ENCODE data around the gene ALDOB.
"Not testable (repeated sequence)": the region's sequence is repeated elsewhere in the genome, so short reads cannot be mapped to it uniquely, and the experiment has no call there.

Gene ALDOB

DNA sequence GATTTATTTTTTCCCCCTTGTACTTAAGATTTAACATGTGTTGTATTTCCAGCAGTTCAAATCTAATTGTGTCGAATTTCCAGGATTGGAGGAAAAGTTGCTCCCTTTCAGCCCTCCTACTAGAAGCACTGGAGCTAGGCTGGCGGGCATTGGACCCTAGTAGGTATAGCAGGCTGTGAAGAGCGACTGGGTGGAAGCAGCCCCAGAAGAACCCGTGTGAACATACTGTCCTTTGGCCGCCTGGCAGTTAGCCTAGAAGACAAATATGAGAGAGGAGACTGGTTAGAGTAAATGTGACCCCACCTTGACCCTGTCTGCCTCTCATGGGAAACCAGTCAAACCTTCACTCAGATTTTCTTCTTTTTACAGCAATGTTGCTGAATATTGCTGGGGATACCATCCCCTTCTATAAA is 13.9 kb downstream of the ALDOB start:
- DNase-seq (ENCODE audit: low read depth in 3 of 3), result no peak

DNA sequence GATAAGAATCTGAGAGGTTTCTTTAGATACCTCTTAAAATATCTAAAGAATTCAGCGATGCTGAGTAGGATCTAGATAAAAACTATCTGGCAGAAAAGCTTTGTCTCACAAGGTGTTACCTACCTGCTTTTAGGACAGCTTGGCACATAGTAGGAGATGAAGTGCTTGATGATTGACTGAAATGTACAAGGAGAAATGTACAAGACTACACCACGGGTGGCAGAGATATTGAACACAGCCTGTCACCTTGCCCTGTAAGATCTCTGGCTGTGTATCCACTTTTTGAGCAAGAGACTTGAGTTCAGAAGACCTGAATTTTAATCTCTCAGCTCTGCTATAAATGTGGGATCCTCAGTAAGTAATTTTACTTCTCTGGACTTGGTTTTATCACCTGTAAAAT is 15.7 kb downstream of the ALDOB start:
- no peak for DNase-seq (ENCODE audit: low read depth in 3 of 3)

DNA sequence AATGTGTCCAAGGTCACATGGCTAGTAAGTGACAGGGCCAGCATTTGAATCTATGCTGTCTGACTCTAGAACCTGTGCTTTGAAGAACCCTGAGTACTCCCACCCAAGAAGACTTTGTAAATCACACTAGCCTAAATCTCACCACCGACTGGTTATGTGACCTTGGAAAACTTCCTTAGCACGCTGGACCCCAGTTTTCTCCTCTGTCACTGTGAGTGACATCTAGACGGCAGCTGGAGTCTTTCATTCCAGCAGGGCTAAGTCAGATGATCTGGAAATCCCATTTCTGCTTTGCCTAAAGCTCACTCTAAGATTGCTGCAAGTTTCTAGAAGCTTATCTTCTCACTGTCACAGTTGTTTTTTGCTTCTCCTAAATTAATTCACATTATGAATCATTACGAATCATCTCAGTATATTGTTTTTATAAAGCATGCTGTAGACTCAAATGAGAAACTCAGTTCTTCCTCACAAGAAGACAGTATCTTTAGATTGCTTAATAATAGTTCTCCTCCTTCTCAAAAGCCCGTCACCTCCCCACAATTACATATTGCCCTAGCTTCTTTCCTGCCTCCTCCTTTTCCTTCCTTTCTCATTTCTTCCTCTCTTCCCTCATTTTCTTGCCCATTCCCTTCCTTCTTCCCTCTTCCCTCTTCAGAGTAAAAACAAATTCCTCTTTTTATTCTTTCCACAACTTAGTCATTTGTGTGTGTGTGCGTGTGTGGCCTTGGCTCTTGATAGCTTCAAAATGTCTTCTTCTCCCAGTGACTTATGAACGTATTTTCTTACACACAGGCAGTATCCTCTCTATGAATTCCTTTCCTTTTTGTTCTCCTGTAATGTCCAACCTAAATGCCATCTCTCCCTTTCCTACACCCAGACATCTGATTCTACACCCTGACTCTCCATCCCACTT is 16.8 kb downstream of the ALDOB start:
- no peak for DNase-seq (ENCODE audit: low read depth in 3 of 3)

DNA sequence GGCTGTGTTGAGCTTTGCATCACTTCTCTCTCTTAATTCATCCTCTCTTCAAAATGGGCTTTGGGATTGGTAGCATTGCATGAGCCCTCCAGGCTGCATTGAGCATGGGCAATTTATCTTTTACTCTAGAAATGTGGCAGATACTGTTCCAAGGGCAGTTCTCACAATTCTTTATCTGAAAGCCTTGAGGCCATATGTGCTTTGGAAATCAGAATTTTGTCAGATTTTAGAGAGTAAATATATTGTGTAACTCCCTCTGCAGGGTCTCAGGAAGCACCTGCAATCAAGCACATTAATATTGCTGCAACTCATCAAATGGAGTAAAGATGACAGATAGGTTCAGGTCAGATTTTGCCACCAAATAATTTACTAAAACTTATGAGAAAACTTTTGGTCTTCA is 17.6 kb downstream of the ALDOB start:
- no peak for DNase-seq (ENCODE audit: low read depth in 3 of 3)

DNA sequence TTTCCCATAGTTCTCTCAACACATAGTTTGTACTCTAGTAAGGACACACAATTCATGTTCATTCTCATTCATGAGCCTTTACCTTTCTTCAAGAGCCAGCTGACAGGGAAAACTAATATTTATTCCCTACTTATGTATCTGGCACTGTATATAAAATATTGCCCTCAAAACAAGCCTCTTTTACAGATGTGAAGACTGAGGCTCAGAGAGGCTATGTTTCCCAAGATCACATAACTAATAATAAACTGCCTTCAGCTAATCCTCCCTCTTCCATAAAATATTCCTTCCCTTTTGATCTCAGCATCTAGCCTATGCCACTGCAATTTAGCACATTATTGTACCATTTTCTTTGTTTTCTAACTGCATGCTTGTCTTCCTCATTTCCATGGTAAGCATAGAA is 18.2 kb downstream of the ALDOB start:
- DNase-seq (ENCODE audit: low read depth in 3 of 3), result no peak

DNA sequence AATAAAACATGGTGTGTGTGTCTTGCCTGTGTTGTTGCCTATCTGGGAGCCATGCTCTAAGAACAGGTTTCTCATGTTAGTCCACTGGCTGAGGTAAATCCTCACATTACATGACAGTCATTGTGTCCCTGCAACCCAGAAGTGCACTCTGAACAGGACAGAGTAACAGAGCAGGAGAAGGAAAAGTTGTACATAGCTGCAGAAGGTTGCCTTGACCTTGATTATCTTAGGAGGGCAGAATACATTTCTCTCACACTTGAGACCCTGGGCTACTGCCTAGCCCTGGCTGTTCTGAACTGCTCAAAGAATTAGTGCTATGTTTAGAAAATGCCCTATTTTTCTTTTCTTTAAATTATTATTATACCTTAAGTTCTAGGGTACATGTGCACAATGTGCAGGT is 20.0 kb downstream of the ALDOB start:
- DNase-seq (ENCODE audit: low read depth in 3 of 3), result no peak

DNA sequence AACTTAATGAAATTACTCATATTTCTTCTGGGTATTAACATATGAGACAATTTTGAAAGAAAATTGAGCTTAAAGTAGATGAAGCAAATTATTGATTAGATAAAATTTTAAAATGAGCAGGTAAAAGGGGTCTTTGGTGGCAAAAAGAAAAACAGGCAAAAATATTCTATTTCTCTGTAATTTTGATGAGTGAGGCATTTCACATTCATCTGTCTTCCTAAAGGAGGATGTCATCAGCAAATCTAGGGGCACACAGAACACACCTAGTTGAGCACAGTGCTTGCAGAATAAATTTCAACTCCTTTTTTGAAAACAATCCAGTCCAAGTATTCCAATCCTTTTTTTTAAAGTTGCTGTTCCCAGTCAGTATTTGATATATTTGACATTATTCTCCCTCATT is 20.7 kb downstream of the ALDOB start:
- DNase-seq (ENCODE audit: low read depth in 3 of 3), result no peak

DNA sequence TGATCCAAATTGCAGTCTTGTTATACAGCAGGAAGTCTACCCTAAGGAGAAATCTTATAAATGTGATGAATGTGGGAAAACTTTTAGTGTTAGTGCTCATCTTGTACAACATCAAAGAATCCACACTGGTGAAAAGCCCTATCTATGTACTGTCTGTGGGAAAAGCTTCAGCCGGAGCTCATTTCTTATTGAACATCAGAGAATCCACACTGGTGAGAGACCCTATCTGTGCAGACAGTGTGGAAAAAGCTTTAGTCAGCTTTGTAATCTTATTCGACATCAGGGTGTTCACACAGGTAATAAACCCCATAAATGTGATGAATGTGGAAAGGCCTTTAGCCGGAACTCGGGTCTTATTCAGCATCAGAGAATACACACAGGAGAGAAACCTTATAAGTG is 26.5 kb downstream of the ALDOB start:
- no peak for DNase-seq (ENCODE audit: low read depth in 3 of 3)

DNA sequence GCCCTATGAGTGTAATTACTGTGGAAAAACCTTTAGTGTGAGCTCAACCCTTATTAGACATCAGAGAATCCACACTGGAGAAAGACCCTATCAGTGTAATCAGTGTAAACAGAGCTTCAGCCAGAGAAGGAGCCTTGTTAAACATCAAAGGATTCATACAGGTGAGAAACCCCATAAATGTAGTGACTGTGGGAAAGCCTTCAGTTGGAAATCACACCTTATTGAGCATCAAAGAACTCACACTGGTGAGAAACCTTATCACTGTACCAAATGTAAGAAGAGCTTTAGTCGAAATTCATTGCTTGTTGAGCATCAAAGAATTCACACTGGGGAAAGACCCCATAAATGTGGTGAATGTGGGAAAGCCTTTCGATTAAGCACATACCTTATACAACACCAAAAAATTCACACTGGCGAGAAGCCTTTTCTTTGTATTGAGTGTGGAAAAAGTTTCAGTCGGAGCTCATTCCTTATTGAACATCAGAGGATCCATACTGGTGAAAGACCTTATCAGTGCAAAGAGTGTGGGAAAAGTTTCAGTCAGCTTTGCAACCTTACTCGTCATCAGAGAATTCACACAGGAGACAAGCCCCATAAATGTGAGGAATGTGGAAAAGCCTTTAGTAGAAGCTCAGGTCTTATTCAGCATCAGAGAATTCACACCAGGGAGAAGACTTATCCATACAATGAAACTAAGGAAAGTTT is 27.0 kb downstream of the ALDOB start:
- DNase-seq (ENCODE audit: low read depth in 3 of 3), result no peak

DNA sequence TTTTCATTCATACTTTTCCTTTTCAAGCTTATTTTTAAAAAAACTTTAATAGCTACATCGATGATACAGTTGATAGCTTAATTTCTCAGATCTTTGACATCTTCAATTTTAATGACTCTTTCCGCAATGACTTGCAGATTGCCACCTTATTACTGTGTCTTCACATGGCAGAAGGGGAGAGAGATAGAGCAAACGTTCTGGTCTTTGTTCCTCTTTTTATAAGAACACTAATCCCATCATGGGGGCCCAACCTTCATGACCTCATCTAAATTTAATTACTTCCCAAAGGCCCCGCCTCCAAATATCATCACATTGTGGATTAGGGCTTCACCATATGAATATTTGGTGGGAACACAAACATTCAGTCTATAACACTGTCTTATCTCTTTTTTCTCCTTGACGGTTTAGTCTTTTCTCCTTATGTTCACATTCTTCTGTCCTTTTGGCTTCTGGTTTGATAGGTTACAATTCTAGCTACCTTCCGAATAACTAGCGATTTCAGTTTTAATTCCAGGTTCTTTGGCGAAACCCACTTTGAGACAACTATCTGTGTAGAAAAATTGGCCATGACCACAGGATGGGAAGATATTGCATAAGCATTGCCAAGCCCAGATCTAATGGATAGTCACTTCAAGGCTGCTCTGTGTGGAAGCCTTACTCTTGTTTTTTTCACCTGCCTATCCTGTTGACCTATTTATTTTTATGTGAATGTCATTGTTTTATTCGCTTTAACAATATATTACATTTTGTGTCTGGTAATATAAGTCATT is 31.9 kb downstream of the ALDOB start:
- DNase-seq (ENCODE audit: low read depth in 3 of 3), result no peak

DNA sequence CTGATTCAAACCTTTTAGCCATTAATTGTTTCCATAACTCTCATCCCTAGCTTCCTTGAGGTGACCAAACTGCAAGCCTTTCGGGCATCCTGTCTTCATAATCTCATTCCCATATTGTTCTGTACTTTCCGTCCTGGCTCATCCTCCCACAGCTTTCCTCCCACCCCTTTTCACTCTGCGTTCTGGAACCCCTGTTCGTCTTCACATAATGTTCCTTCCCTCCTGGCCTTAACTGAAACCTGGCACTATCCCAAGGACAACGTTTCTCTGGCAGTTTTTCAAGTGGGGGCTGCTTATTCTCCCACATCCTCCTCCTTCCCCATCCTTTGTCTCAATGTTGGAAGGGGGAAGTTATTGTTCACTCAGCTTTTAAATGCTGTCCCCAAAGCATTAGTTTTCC is 35.5 kb downstream of the ALDOB start:
- DNase-seq (ENCODE audit: low read depth in 3 of 3), result no peak

DNA sequence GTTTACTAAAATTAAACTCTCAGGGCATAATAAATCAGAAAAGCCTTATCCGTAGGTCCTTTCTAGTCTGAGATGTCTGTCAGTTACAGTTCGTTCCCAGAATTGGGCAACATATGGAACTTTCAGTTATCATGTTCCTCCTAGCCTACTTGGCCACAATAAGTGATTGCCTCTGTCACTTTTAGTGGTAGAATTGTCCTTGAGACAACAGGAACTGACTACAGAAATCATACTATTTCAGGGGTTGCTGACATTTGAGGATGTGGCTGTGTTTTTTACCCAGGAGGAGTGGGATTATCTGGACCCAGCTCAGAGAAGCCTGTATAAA is 36.0 kb downstream of the ALDOB start:
- DNase-seq (ENCODE audit: low read depth in 3 of 3), result no peak

DNA sequence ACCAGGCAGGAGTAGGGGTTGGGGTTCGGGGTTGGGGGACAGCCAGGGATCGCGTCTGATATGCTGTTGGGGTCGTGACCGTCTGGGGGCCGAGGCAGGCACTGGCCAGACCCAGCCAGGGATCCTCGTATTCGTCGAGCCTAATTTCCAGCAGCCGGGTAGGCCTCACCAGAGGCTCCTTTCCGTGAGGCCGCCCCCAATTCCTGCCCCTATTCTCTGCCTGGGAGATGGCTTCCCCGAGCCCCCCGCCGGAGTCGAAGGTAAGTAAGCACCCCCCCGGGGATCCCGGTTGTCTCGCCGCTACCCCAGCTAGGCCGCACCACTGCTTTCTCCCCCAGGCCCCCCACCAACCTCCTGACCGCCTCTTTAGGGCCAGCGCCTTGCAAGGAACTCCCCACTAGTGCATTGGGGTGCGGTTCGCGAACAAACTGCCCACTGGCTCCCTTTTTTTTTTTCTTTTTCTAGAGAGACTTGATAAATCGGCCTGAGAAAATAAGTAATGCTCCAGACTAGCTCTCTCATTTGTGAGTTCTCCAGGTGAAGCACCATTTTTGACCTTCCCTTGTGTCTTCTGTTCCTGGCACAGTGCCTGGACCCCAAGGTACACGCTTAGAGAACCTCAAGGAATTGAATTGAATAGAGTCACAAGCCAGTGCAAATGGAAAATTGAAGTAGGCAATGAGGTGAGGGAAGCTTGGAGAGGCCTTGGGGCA is 36.5 kb downstream of the ALDOB start:
- no peak for DNase-seq (ENCODE audit: low read depth in 3 of 3)

DNA sequence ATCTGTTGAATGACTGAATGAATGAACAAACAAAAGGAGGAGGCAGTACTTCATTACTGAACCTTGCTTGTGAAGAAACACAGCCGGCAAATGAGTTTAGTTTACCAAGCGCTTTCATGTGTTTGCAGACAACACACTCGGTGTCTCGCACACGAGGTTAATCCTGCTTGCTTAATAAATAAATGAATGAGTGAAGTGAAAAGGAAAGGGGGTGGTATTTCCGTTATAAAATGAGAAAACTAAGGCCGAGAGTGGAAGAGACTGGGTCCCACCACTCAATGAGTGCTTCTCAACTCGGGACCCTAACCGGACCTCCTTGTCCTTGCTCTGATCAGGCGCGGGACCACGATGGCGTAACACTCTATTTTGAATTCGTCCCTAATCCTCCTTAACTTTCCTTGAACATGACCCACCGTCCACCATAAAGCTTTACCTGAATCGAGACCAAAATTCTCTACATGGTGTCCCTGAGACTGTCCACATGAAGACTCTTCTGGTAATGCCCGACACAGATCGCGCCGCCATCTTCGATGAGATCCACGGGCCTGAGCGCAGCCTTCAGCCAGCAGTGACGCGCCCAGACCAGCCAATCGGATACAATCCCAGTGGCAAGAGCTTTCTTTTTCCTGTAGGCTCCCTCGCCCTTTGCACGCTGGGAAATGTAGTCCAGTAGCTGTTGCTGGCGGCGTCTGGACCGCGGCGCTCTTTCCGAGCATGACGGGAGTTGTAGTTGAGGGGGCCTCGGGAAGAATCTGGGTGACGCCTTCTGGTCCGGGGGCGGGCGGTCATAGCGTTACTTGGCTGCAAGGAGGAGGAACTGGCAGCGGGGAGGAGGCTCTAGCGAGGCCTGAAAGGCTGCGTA is 37.3 kb downstream of the ALDOB start, which contains the start of the genes MRPL50 and ZNF189:
MRPL50 (minus strand) TSS at position 551 of the 862 bp plus-strand sequence; CDS start at position 525, 26 bp downstream.
ZNF189 (plus strand) TSS at position 784 of the 862 bp plus-strand sequence. CDS start 306 bp downstream, outside the sequence.
- DNase-seq (ENCODE audit: low read depth in 3 of 3), result peak; percentile 88 to 97 (median 93)

DNA sequence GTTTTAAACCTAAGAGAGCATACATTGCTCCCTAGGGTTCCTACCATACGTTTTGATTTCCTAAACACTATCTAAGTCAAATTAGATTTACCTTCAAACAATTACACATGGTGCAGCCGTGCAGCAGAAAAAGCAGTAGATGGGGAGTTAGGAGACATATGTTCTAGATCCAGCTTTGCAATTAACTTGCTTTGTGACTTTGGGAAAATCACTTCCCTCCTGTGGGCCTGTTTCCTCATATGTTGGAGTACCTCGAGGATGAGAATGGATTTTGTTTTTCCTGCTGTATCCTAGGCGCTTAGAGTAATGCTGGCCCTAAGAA is 37.9 kb downstream of the ALDOB start:
- no peak for DNase-seq (ENCODE audit: low read depth in 3 of 3)

DNA sequence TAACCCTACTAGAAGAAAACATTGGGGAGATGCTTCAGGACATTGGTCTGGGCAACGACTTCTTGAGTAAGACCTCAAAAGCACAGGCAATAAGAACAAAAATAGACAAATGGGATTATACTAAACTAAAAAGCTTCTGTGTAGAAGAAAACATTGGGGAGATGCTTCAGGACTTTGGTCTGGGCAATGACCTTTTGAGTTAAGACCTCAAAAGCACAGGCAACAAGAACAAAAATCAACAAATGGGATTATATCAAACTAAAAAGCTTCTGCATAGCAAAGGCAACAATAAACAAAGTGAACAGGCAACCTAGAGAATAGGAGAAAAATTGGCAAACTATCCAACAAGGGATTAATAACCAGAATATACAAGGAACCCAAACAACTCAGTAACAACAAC is 40.9 kb downstream of the ALDOB start:
- no peak for DNase-seq (ENCODE audit: low read depth in 3 of 3)

DNA sequence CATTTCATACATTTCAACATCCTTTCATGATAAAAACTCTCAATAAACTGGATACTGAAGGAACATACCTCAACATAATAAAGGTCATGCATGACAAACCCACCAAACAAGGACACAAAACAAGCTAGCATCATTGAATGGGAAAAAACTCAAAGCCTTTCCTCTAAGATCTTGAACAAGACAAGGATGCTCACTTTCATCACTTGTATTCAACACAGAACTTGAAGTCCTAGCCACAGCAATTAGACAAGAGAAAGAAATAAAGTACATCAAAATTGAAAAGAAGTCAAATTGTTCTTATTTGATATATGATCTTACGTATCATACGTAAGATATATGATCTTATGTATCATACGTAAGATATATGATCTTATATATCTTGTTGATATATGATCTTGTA is 42.4 kb downstream of the ALDOB start:
- no peak for DNase-seq (ENCODE audit: low read depth in 3 of 3)

DNA sequence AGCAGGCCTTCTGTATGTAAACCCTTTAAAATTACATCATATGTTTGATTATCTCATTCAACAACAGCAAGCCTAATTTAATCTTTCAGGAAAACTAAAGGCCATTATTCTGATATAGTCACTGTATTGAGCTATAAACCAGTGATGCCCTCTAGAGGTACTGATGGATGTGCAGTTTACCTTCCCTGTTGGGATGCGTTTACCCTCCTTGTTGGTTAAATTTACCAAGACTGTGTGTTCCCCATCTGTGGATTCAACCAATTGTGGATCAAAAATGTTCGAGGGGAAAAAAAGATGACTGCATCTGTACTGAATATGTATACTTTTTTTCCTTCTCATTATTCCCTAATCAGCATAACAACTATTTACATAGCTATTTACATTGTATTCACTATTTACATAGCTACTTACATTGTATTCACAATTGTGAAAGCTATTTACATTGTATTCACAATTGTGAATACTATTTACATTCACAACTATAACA is 47.0 kb downstream of the ALDOB start:
- no peak for DNase-seq (ENCODE audit: low read depth in 3 of 3)

DNA sequence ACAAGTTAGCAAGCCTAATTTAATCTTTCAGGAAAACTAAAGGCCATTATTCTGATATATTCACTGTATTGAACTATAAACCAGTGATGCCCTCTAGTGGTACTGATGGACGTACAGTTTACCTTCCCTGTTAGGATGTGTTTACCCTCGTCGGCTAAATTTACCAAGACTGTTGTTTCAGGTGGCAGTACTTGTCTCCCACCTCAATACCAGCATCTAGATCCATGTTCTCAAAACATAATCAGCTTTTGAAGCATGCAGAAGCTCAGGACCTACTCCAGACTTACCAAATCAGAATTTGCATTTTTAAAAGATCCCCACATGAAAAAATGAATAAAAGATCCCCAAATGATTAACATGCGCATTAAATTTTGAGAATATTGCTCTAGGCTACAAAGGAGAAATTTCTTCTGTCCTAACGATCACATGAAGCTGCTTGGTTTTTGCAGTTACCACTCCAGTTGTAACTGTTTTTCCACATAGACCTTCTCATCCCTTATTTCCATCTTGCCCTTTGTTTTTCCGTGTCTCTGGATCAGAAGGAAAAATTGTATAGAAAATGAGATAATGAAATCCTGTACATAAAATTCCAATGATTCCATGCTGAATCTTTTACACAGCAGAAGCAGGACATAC is 47.6 kb downstream of the ALDOB start:
- DNase-seq (ENCODE audit: low read depth in 3 of 3), result no peak

DNA sequence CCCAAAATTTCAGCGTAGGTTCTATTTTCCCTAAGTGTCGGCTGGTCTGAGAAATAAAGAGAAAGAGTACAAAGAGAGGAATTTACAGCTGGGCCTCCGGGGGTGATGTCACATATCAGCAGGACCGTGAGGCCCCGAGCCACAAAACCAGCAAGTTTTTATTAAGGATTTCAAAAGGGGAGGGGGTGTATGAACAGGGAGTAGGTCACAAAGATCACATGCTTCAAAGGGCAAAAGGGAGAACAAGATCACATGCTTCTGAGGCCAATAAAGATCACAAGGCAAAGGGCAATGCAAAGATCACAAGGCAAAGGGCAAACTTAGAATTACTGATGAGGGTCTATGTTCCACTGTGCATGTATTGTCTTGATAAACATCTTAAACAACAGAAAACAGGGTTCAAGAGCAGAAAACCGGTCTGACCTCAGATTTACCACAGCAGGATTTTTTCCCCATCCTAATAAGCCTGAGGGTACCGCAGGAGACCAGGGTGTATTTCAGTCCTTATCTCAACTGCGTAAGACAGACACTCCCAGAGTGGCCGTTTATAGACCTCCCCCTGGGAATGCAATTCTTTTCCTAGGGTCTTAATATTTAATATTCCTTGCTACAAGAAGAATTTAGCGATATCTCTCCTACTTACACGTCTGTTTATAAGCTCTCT is 50.6 kb downstream of the ALDOB start, which contains the start of gene BAAT:
BAAT (minus strand) TSS at position 134 of the 664 bp plus-strand sequence. CDS start 13,602 bp downstream, outside the sequence.
- not testable (repeated sequence) for DNase-seq (ENCODE audit: low read depth in 3 of 3)

Measured in stimulated activated CD4-positive, alpha-beta T cell treated with anti-CD3 and anti-CD28 coated beads, TNF-alpha, amount 100 ng/mL, for 24 hours (primary cell).